Measurements from ENCODE around the gene PLB1. TPM values are rescaled to one million over a fixed set of nuclear protein-coding genes. Genes with fewer than 3 reads are reported as not detected.

The PLB1 gene
- total RNA-seq, 2 experiments from 2014 or later = 1.3 to 1.6 TPM

DNA sequence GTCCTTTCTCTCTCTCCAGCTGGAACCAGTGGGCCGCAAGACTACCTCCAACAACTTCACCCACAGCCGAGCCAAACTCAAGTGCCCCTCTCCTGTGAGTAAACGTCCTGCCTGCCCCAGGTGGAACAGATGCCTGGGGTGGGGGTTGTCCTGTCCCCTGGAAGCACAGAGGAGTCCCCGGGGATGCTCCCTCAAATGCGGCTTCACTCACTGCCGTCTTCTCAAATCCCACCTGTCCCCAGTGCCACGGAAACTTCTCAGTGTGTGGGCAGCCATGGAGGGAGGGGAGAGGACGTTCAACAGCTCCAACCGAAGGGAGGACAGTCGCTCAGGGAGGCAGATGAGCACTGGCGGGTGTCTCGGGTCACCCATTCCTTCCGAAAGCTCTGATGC is 145.0 kb downstream of the PLB1 start:
- Histone ChIP-seq H3K4me3 (ENCODE audit: low read length) (no peak overlapping the region), H3K36me3 (ENCODE audit: insufficient read depth, low read length) (no peaks in the 10 kb centered on the region), H3K4me1 (ENCODE audit: insufficient read depth, low read length) (no peaks in the 10 kb centered on the region), H3K27ac (ENCODE audit: low read depth in 1 of 2, low read length in 2 of 2) (no peak overlapping the region), H3K27me3 (ENCODE audit: control insufficient read depth in 1 of 2, insufficient read depth in 2 of 2, low read length in 2 of 2) (no peaks in the 10 kb centered on the region), H3K9me3 (ENCODE audit: control insufficient read depth in 1 of 2, insufficient read depth in 1 of 2, low read length in 2 of 2) (no peaks in the 10 kb centered on the region)
- no peaks in the 10 kb centered on the region for H3K36me3 Mint-ChIP-seq (ENCODE audit: low read depth)
- ChIA-PET CTCF (no interaction called here), POLR2A (no interaction called here)
- intact Hi-C loops (cut with DNase I, micrococcal nuclease) = no loop called here
- ATAC-seq (ENCODE audit: poor library complexity) = no peak
- H3K4me3 Mint-ChIP-seq = no peak overlapping the region
- TF ChIP-seq, protein P1, sequence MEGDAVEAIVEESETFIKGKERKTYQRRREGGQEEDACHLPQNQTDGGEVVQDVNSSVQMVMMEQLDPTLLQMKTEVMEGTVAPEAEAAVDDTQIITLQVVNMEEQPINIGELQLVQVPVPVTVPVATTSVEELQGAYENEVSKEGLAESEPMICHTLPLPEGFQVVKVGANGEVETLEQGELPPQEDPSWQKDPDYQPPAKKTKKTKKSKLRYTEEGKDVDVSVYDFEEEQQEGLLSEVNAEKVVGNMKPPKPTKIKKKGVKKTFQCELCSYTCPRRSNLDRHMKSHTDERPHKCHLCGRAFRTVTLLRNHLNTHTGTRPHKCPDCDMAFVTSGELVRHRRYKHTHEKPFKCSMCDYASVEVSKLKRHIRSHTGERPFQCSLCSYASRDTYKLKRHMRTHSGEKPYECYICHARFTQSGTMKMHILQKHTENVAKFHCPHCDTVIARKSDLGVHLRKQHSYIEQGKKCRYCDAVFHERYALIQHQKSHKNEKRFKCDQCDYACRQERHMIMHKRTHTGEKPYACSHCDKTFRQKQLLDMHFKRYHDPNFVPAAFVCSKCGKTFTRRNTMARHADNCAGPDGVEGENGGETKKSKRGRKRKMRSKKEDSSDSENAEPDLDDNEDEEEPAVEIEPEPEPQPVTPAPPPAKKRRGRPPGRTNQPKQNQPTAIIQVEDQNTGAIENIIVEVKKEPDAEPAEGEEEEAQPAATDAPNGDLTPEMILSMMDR (IDR thresholded peaks at IDR 0.05) = no peak
- no peak overlapping the region for H3K27ac Mint-ChIP-seq
- no peak for DNase-seq
- no peaks in the 10 kb centered on the region for H3K9me3 Mint-ChIP-seq
- H3K4me1 Mint-ChIP-seq (ENCODE audit: low read depth) = no peaks in the 10 kb centered on the region
- H3K27me3 Mint-ChIP-seq = no peaks in the 10 kb centered on the region

GRCh38 chr2:28642796-28643195 is 146.9 kb downstream of the PLB1 start:
- H3K9me3 Mint-ChIP-seq = no peaks in the 10 kb centered on the region

GRCh38 chr2:28643327-28643726 is 147.5 kb downstream of the PLB1 start:
- Histone ChIP-seq H3K27ac (ENCODE audit: low read depth in 1 of 2, low read length in 2 of 2) (no peak overlapping the region), H3K36me3 (ENCODE audit: insufficient read depth, low read length) (no peaks in the 10 kb centered on the region), H3K4me1 (ENCODE audit: insufficient read depth, low read length) (no peaks in the 10 kb centered on the region), H3K27me3 (ENCODE audit: control insufficient read depth in 1 of 2, insufficient read depth in 2 of 2, low read length in 2 of 2) (no peaks in the 10 kb centered on the region), H3K4me3 (ENCODE audit: low read length) (no peak overlapping the region), H3K9me3 (ENCODE audit: control insufficient read depth in 1 of 2, insufficient read depth in 1 of 2, low read length in 2 of 2) (no peaks in the 10 kb centered on the region)
- H3K4me1 Mint-ChIP-seq (ENCODE audit: low read depth) = peaks cover 9% of the 10 kb centered on the region
- intact Hi-C loops (cut with DNase I, micrococcal nuclease) = no loop called here
- H3K9me3 Mint-ChIP-seq = no peaks in the 10 kb centered on the region
- ATAC-seq (ENCODE audit: poor library complexity) (no peak), DNase-seq (no peak)
- POLR2A ChIA-PET = interaction anchor here (0.6 kb wide), 1 partner anchor 64 kb away, joined by 4 read pairs; no protein-coding TSS in a partner anchor
- no peaks in the 10 kb centered on the region for H3K27me3 Mint-ChIP-seq
- no peaks in the 10 kb centered on the region for H3K36me3 Mint-ChIP-seq (ENCODE audit: low read depth)
- H3K4me3 Mint-ChIP-seq = no peak overlapping the region
- CTCF ChIA-PET = no interaction called here
- H3K27ac Mint-ChIP-seq = no peak overlapping the region
- TF ChIP-seq, protein P1 (IDR thresholded peaks at IDR 0.05) = no peak

More at GRCh38 chr2:28642796-28643195, 146.9 kb downstream of the PLB1 start:
- Histone ChIP-seq H3K27ac (ENCODE audit: low read depth in 1 of 2, low read length in 2 of 2) (no peak overlapping the region), H3K27me3 (ENCODE audit: control insufficient read depth in 1 of 2, insufficient read depth in 2 of 2, low read length in 2 of 2) (no peaks in the 10 kb centered on the region), H3K36me3 (ENCODE audit: insufficient read depth, low read length) (no peaks in the 10 kb centered on the region), H3K4me1 (ENCODE audit: insufficient read depth, low read length) (no peaks in the 10 kb centered on the region), H3K9me3 (ENCODE audit: control insufficient read depth in 1 of 2, insufficient read depth in 1 of 2, low read length in 2 of 2) (no peaks in the 10 kb centered on the region), H3K4me3 (ENCODE audit: low read length) (no peak overlapping the region)
- intact Hi-C loops (cut with DNase I, micrococcal nuclease) = no loop called here
- POLR2A ChIA-PET = interaction anchor here (1.1 kb wide), 1 partner anchor 48 kb away, joined by 3 read pairs; no protein-coding TSS in a partner anchor
- TF ChIP-seq, protein P1 (IDR thresholded peaks at IDR 0.05) = no peak
- DNase-seq = no peak
- H3K36me3 Mint-ChIP-seq (ENCODE audit: low read depth) = no peaks in the 10 kb centered on the region
- H3K4me3 Mint-ChIP-seq = no peak overlapping the region
- CTCF ChIA-PET = no interaction called here
- ATAC-seq (ENCODE audit: poor library complexity) = no peak
- H3K27me3 Mint-ChIP-seq = no peaks in the 10 kb centered on the region
- H3K27ac Mint-ChIP-seq = no peak overlapping the region
- peaks cover 3% of the 10 kb centered on the region for H3K4me1 Mint-ChIP-seq (ENCODE audit: low read depth)

All from CD4-positive, alpha-beta T cell (primary cell).